ENCODE data around the gene ST3GAL6. TPM values are rescaled to one million over a fixed set of nuclear protein-coding genes. Genes with fewer than 3 reads are reported as not detected.
A peak's percentile ranks its signal among the peaks of the same experiment; 100 is the strongest.

The ST3GAL6 gene
- total and polyA plus RNA-seq, 7 donors: 2.4 to 11.8 (median 3.9) TPM

DNA sequence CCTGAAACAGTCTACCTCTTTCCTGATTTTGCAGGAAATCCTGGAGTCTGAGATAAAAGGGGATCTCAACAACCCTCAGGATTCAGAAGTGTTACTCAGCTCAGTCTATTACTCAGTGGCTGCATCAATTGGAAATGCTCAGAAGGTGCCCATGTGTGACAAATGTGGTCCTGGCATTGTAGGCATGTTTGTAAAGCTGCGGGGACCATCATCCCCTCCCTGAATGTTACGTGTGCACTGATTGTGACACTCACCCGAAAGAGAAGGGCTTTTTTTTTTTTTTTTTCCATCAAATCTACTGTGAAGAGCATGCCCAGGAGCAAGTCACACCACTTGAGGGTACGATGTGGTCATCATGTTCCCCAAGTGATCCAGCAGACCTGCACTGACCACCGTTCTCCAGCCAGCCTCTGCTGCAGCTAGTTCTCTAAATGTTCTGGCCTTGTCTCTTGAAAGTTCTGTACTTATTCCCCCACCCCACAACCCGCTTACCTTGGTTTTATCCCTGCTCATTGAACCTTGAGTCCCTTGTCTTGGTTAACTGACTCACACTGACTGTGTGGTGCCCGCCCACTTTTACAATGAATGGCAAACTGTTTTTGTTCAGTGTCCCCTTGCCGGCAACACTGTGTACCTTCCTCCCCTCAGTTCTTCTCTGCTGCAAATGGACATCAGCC lies 19.8 kb downstream of the ST3GAL6 start:
- H3K4me1 ChIP-seq: peaks cover 0 to 5% (median 0%) of the 10 kb centered on the region in 4 donors
- intact Hi-C loops (cut with DNase I): no loop called here
- H3K4me3 ChIP-seq: no peak overlapping the region
- no peaks in the 10 kb centered on the region for H3K36me3 ChIP-seq
- 84 to 88% methylated on average over 8 of the region's 8 CpGs for WGBS, 2 donors
- DNase-seq: no peak
- no peaks in the 10 kb centered on the region for H3K27me3 ChIP-seq
- no peak for TF ChIP-seq EP300 (IDR thresholded peaks at IDR 0.05)
- TF ChIP-seq, protein P1, sequence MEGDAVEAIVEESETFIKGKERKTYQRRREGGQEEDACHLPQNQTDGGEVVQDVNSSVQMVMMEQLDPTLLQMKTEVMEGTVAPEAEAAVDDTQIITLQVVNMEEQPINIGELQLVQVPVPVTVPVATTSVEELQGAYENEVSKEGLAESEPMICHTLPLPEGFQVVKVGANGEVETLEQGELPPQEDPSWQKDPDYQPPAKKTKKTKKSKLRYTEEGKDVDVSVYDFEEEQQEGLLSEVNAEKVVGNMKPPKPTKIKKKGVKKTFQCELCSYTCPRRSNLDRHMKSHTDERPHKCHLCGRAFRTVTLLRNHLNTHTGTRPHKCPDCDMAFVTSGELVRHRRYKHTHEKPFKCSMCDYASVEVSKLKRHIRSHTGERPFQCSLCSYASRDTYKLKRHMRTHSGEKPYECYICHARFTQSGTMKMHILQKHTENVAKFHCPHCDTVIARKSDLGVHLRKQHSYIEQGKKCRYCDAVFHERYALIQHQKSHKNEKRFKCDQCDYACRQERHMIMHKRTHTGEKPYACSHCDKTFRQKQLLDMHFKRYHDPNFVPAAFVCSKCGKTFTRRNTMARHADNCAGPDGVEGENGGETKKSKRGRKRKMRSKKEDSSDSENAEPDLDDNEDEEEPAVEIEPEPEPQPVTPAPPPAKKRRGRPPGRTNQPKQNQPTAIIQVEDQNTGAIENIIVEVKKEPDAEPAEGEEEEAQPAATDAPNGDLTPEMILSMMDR (IDR thresholded peaks at IDR 0.05): no peak
- TF ChIP-seq POLR2A (IDR thresholded peaks at IDR 0.05): no peak
- no peak for TF ChIP-seq POLR2AphosphoS5 (IDR thresholded peaks at IDR 0.05)
- no peaks in the 10 kb centered on the region for H3K9me3 ChIP-seq
- H3K27ac ChIP-seq: no peak overlapping the region

DNA sequence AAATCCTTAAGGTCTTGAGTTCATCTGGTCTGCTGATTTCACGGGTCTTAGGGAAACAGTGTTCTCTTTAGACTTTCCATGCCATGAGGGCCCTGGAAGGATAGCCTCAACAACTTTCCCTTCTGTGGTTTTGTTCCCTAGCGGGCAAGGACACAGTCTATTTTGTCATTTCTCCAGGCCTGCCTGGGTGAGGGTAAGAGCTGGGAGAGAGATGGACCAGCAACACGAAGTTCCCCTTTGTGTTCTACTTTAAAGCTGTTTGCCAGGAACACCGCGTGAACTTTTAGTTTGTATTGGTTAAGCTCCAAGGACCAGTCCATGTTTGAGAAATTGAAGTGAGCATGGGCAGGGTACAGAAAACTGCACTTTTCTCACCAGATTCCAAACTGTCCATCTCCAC lies 20.9 kb downstream of the ST3GAL6 start:
- Histone ChIP-seq H3K9me3 (no peaks in the 10 kb centered on the region), H3K27ac (peak overlapping the region in 1 of 4 donors; percentile 46), H3K4me1 (no peaks in the 10 kb centered on the region), H3K4me3 (no peak overlapping the region), H3K36me3 (no peaks in the 10 kb centered on the region), H3K27me3 (no peaks in the 10 kb centered on the region)
- TF ChIP-seq, protein P1 (IDR thresholded peaks at IDR 0.05): no peak
- TF ChIP-seq POLR2AphosphoS5 (IDR thresholded peaks at IDR 0.05): no peak
- TF ChIP-seq POLR2A (IDR thresholded peaks at IDR 0.05): no peak
- TF ChIP-seq EP300 (IDR thresholded peaks at IDR 0.05): no peak
- no peak for DNase-seq
- intact Hi-C loops (cut with DNase I): no loop called here
- 82 to 86% methylated on average over 5 of the region's 5 CpGs for WGBS, 2 donors

DNA sequence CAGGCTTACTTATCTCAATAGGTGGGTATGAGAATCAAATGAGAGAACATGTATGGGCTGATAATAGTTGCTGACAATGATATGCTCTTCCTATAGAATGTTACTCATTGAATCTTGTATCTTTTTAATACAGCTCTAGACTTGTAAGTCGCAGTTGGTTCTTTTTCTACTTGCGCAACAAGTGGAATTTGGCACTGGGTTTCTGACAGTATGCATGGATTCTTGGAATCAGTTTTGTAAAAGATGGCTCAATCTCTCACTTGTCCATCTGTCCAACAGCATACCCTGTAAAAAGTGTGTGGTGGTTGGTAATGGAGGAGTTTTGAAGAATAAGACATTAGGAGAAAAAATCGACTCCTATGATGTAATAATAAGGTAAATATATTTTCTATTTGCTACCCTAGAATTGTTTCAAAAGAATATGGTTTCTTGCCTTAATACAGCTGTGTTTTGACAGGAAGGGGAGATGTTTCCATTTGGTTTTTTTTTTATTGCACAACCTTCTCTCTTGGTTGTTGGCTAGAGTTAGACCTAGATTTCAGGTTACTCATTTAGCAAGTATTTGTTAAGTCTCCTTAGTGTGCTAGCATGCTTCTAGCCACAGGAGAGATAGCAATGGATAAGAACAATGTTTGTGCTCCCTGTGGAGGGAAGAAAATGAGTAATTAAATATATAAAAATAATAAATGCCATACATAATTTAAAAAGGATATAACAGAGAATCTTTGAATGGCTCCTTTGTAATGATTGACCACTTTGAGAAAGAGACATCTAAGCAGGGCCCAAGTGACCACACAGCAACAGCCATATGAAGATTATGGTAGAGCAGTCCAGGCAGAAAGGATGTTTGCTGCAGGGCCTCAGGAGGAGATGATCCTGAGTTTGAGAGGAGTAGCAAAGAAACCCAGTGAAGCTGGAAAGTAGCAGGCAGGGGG lies 21.8 kb downstream of the ST3GAL6 start:
- Histone ChIP-seq H3K9me3 (no peaks in the 10 kb centered on the region), H3K36me3 (no peaks in the 10 kb centered on the region), H3K27ac (peak overlapping the region in 2 of 4 donors; percentile 16 to 52), H3K4me3 (no peak overlapping the region), H3K4me1 (no peaks in the 10 kb centered on the region), H3K27me3 (no peaks in the 10 kb centered on the region)
- no peak for DNase-seq
- intact Hi-C loops (cut with DNase I): no loop called here
- 56 to 57% methylated on average over 3 of the region's 3 CpGs for WGBS, 2 donors
- TF ChIP-seq POLR2A (IDR thresholded peaks at IDR 0.05): no peak
- TF ChIP-seq, protein P1 (IDR thresholded peaks at IDR 0.05): no peak
- TF ChIP-seq POLR2AphosphoS5 (IDR thresholded peaks at IDR 0.05): peak in 2 of 4 donors; percentile 22 to 26
- TF ChIP-seq EP300 (IDR thresholded peaks at IDR 0.05): no peak

DNA sequence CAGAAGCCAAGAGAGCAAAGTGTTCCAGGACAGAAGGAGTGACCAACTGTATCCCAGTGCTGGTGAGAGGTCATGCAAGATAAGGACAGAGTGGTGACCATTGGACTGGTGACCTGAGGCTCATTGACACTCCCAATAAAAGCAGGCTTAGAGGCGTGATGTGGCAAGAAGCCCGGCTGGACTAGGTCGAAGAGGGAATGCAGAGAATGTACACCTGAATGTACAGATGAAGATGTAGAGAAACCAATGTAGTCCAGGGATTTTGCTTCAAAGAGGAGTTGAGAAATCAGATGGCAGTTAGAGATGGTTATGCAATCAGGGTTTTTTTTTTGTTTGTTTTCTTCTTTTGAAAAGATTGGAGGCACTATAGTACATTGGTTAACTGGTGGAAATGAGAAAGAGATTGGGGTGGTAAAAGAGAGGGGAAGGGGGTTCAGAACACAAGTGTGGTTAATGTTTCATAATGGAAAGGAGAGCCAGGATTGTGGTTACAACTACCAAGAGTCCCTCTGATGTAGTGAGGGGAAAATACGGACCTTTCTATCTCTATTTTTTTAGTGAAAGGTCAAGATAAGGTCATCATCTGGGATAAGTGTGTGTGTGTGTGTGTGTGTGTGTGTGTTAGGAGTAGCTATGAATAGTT lies 23.3 kb downstream of the ST3GAL6 start:
- no peaks in the 10 kb centered on the region for H3K36me3 ChIP-seq
- H3K27ac ChIP-seq: no peak overlapping the region
- DNase-seq: no peak
- 80 to 84% methylated on average over 4 of the region's 4 CpGs for WGBS, 2 donors
- H3K4me3 ChIP-seq: no peak overlapping the region
- TF ChIP-seq, protein P1 (IDR thresholded peaks at IDR 0.05): no peak
- TF ChIP-seq EP300 (IDR thresholded peaks at IDR 0.05) (no peak), POLR2AphosphoS5 (IDR thresholded peaks at IDR 0.05) (no peak), POLR2A (IDR thresholded peaks at IDR 0.05) (no peak)
- no peaks in the 10 kb centered on the region for H3K4me1 ChIP-seq
- intact Hi-C loops (cut with DNase I): no loop called here
- H3K27me3 ChIP-seq: no peaks in the 10 kb centered on the region
- no peaks in the 10 kb centered on the region for H3K9me3 ChIP-seq

Measured in sigmoid colon (tissue), 7 donors.